ENCODE results near the gene KDM7A. TPM values are rescaled to one million over a fixed set of nuclear protein-coding genes. Genes with fewer than 3 reads are reported as not detected.

KDM7A gene
- total RNA-seq, 1 experiment from 2014 or later, result 6.6 TPM

DNA sequence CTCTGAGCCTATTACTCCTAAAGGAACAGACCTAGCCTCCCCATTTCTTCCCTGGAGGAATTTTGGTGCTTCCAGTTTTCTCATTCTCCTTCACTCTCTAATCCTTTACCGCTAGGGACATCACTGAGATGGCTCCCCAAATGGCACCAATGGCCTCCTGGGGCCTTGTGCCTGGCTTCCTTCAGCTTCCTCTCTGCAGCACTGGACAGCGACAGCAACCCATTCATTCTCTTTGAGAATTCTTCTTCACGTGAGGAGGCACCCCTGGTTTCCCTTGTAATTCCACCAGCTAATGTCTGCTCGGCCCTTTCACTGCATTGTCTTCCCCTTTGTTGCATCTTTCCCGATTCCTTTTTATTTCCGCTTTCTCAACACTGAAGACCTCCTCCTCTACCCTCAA is 24.6 kb upstream of the KDM7A start:
- H3K18ac ChIP-seq (ENCODE audit: insufficient read length, low read depth, low read length), result no peak overlapping the region
- H3K27ac Mint-ChIP-seq, result peak overlapping the region in 1 of 3 experiments; percentile 1; a peak in 2 of 7 replicates
- no peak overlapping the region for H2BK20ac ChIP-seq (ENCODE audit: low read depth, low read length, poor library complexity, severe bottlenecking)
- H2BK12ac ChIP-seq (ENCODE audit: insufficient read length, low read depth, low read length), result no peak overlapping the region
- H3K79me1 ChIP-seq (ENCODE audit: insufficient read depth, low read depth, low read length, poor library complexity, severe bottlenecking), result no peaks in the 10 kb centered on the region
- no peak overlapping the region for H4K91ac ChIP-seq (ENCODE audit: insufficient read length, low read depth, low read length)
- H3K9ac ChIP-seq (ENCODE audit: extremely low read depth, insufficient read length, low read length), result no peak overlapping the region
- no peak overlapping the region for H4K8ac ChIP-seq (replicated peaks; ENCODE audit: insufficient read length, low read depth, low read length)
- H3K4me3 Mint-ChIP-seq, result no peak overlapping the region; a peak in 1 of 5 replicates
- no peak overlapping the region; the same call in 1 of the 2 replicates for H2BK15ac ChIP-seq (ENCODE audit: low read depth, low read length)
- H3K27me3 Mint-ChIP-seq (ENCODE audit: low read depth), result peaks cover 15% of the 10 kb centered on the region
- H3T11ph ChIP-seq (ENCODE audit: low read length), result no peak overlapping the region
- H4K20me1 ChIP-seq (ENCODE audit: control insufficient read depth, insufficient read depth, insufficient read length), result no peaks in the 10 kb centered on the region
- H3K4ac ChIP-seq (ENCODE audit: low read depth, low read length), result no peak overlapping the region
- DNase-seq, result peak; percentile 39
- H2BK120ac ChIP-seq (ENCODE audit: low read depth, low read length, poor library complexity, severe bottlenecking), result no peak overlapping the region
- H3K23me2 ChIP-seq (ENCODE audit: insufficient read length, low read depth, low read length, poor library complexity, severe bottlenecking), result no peaks in the 10 kb centered on the region
- H3K14ac ChIP-seq (ENCODE audit: insufficient read depth, low read length), result no peak overlapping the region
- no peaks in the 10 kb centered on the region for H3K27me3 ChIP-seq (ENCODE audit: insufficient read depth, low read length)
- H3K79me2 ChIP-seq (ENCODE audit: insufficient read depth, low read length), result no peaks in the 10 kb centered on the region
- WGBS (ENCODE audit: extremely low coverage, insufficient read length, low lambda C conversion rate), result no CpG with 5 or more reads among the region's 6 CpGs
- no peak overlapping the region for H4K5ac ChIP-seq (ENCODE audit: insufficient read length, low read depth, low read length)
- H2AK5ac ChIP-seq (ENCODE audit: insufficient read length, low read length), result no peak overlapping the region
- no peak overlapping the region for H3K56ac ChIP-seq (ENCODE audit: insufficient read length, low read depth, low read length)
- TF ChIP-seq, protein P1, sequence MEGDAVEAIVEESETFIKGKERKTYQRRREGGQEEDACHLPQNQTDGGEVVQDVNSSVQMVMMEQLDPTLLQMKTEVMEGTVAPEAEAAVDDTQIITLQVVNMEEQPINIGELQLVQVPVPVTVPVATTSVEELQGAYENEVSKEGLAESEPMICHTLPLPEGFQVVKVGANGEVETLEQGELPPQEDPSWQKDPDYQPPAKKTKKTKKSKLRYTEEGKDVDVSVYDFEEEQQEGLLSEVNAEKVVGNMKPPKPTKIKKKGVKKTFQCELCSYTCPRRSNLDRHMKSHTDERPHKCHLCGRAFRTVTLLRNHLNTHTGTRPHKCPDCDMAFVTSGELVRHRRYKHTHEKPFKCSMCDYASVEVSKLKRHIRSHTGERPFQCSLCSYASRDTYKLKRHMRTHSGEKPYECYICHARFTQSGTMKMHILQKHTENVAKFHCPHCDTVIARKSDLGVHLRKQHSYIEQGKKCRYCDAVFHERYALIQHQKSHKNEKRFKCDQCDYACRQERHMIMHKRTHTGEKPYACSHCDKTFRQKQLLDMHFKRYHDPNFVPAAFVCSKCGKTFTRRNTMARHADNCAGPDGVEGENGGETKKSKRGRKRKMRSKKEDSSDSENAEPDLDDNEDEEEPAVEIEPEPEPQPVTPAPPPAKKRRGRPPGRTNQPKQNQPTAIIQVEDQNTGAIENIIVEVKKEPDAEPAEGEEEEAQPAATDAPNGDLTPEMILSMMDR (conservative IDR thresholded peaks at IDR 0.05), result no peak
- H3K4me1 Mint-ChIP-seq, result peaks cover 20 to 25% of the 10 kb centered on the region in 2 experiments
- no peak overlapping the region for H2BK5ac ChIP-seq (ENCODE audit: insufficient read length, low read length)
- peaks cover 18 to 21% of the 10 kb centered on the region in 2 experiments for H3K9me3 Mint-ChIP-seq
- peaks cover 10 to 21% (median 11%) of the 10 kb centered on the region in 3 experiments; a peak in 6 of 7 replicates for H3K36me3 Mint-ChIP-seq (ENCODE audit: insufficient read depth in 1 of 3, low read depth in 3 of 3)
- no peak overlapping the region for H2AFZ ChIP-seq (ENCODE audit: low read length)
- no peak overlapping the region for H3K23ac ChIP-seq (ENCODE audit: insufficient read length, low read depth, low read length)
- peaks cover 10% of the 10 kb centered on the region for H3K4me1 ChIP-seq (ENCODE audit: insufficient read depth, low read length)
- no peaks in the 10 kb centered on the region for H3K9me3 ChIP-seq (ENCODE audit: control insufficient read depth, low read depth, low read length)
- H3K4me2 ChIP-seq (ENCODE audit: insufficient read depth, insufficient read length, low read length), result no peak overlapping the region
- no peak overlapping the region for H3K27ac ChIP-seq (ENCODE audit: insufficient read length, low read depth, low read length)

Measured in H9 (cell line).